Right atrium auricular region (tissue), 2 donors: Measurements from ENCODE around the gene WWOX. TPM values are rescaled to one million over a fixed set of nuclear protein-coding genes. Genes with fewer than 3 reads are reported as not detected.
A peak's percentile ranks its signal among the peaks of the same experiment; 100 is the strongest.

Experiments used
- DNase-seq: peaks from one replicate; pipeline ENCODE4 v3.0.0-alpha.2; 2019; ENCODE audit warnings: low spot score
- H3K27ac ChIP-seq, 2 donors: fragments of 200-600 bp; sonication (generic); 1 replicate in 1 of 2; 2 replicates in 1 of 2; pipeline ENCODE4 v1.5.1; 2016 to 2019
- H3K27me3 ChIP-seq, 2 donors: fragments of 200-600 bp; sonication (generic); one replicate each; pipeline versions ENCODE4 v1.5.1 to v1.6.0; 2017 to 2019
- H3K36me3 ChIP-seq: fragments of 200-600 bp; sonication (generic); one replicate; pipeline ENCODE4 v1.5.1; 2016
- H3K4me1 ChIP-seq, 2 donors: fragments of 200-600 bp; sonication (generic); one replicate each; pipeline versions ENCODE4 v1.5.1 to v1.6.0; 2017 to 2019
- H3K4me3 ChIP-seq, 2 donors: fragments of 200-600 bp; sonication (generic); 1 replicate in 1 of 2; 2 replicates in 1 of 2; pipeline ENCODE4 v1.5.1; 2017 to 2019; ENCODE audit warnings: mild to moderate bottlenecking in 1 of 2, moderate library complexity in 1 of 2
- H3K9me3 ChIP-seq, 2 donors: fragments of 200-600 bp; sonication (generic); one replicate each; pipeline ENCODE4 v1.5.1; 2019
- CTCF ChIP-seq, 2 donors: fragments of 200-600 bp; sonication (generic); IDR thresholded peaks; one replicate each; pipeline ENCODE4 v1.5.1; 2019; ENCODE audit warnings: antibody characterized with exemption in 2 of 2
- total RNA-seq, 2 donors: library from RNA; depleted of rRNA; stranded (reverse); fragments of >200 nt; gene quantifications; one replicate each; pipeline ENCODE4 v1.1.0, GENCODE V29; 2016

WWOX gene
- total RNA-seq, 2 donors from 2014 or later: 14.8 to 20.8 TPM

DNA sequence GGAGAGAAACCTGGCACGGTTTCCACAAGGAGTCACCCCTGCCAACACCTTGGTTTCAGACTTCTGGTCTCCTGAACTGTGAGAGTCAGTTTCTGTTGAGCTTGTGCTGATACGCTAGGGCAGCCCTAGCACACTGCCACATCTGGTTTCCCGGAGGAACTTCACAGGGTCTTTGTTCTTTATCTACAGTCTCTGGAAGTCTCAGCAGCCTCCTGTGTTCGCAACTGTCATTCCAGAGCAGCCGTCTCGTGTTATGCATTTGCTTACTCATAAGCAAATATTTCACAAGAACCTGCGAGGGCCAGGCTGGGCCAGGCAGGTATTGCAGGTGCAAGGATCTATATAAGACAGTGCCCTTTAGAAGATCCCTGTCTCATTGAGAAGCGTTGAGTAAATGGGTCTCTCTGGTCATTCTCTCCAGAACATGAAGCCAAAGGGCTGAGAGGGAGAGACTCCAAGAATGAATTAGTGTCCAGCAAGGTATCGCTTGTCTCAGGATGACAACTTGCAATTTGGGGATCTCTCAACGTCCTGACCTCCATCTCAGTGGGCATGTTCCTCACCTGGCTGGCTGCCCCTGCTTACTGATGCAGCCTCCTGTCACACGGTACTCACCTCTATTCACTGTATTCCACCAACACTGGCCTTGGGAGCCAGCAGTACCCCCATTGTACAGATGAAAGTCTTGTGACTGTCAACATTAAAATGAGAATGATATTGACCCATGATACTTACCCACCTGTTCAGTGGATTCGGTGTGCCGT, 141.2 kb downstream of the WWOX start:
- no peak for TF ChIP-seq CTCF (IDR thresholded peaks at IDR 0.05)
- Histone ChIP-seq H3K9me3 (no peaks in the 10 kb centered on the region), H3K36me3 (no peaks in the 10 kb centered on the region), H3K4me1 (no peaks in the 10 kb centered on the region), H3K27ac (no peak overlapping the region), H3K4me3 (no peak overlapping the region), H3K27me3 (no peaks in the 10 kb centered on the region)
- no peak for DNase-seq

- TF ChIP-seq CTCF (IDR thresholded peaks at IDR 0.05): no peak
- no peaks in the 10 kb centered on the region for H3K27me3 ChIP-seq
- H3K4me3 ChIP-seq: no peak overlapping the region
- DNase-seq: no peak
- H3K27ac ChIP-seq: no peak overlapping the region
- H3K9me3 ChIP-seq: no peaks in the 10 kb centered on the region
- H3K4me1 ChIP-seq: no peaks in the 10 kb centered on the region
- no peaks in the 10 kb centered on the region for H3K36me3 ChIP-seq
These were observed 142.8 kb downstream of the WWOX start for GRCh38 chr16:78242239-78242630.

GRCh38 chr16:78244131-78244895, 144.9 kb downstream of the WWOX start:
- no peaks in the 10 kb centered on the region for H3K27me3 ChIP-seq
- no peaks in the 10 kb centered on the region for H3K4me1 ChIP-seq
- no peak overlapping the region for H3K27ac ChIP-seq
- DNase-seq: no peak
- H3K9me3 ChIP-seq: no peaks in the 10 kb centered on the region
- TF ChIP-seq CTCF (IDR thresholded peaks at IDR 0.05): no peak
- H3K36me3 ChIP-seq: no peaks in the 10 kb centered on the region
- no peak overlapping the region for H3K4me3 ChIP-seq

- Histone ChIP-seq H3K36me3 (no peaks in the 10 kb centered on the region), H3K27me3 (no peaks in the 10 kb centered on the region), H3K4me3 (no peak overlapping the region), H3K9me3 (no peaks in the 10 kb centered on the region), H3K4me1 (no peaks in the 10 kb centered on the region), H3K27ac (no peak overlapping the region)
- no peak for DNase-seq
- no peak for TF ChIP-seq CTCF (IDR thresholded peaks at IDR 0.05)
These were observed 147.1 kb downstream of the WWOX start for GRCh38 chr16:78246559-78246958.

DNA sequence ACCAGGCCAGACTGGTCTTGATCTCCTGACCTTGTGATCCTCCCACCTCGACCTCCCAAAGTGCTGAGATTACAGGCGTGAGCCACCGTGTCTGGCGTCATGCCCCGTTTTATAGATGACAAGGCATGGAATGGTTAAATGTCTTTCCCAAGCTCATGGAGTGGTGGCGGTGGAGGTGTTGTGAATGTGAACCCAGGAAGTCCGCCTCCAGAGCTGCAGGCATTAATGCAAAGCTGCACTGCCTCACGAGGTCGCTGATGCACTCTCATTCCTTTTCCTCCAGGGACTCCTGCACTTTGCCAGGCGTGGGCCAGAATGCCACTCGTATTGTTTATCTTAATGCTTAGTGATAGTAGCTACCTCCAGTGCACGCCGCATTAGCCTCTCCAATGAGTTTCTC, 149.6 kb downstream of the WWOX start:
- DNase-seq: no peak
- TF ChIP-seq CTCF (IDR thresholded peaks at IDR 0.05): peak in 1 of 2 donors; percentile 21

More for the DNA sequence above, 149.6 kb downstream of the WWOX start:
- H3K4me1 ChIP-seq: no peaks in the 10 kb centered on the region
- H3K27me3 ChIP-seq: no peaks in the 10 kb centered on the region
- H3K36me3 ChIP-seq: no peaks in the 10 kb centered on the region
- H3K27ac ChIP-seq: no peak overlapping the region
- H3K9me3 ChIP-seq: no peaks in the 10 kb centered on the region
- H3K4me3 ChIP-seq: no peak overlapping the region
